Activated CD8-positive, alpha-beta memory T cell treated with anti-CD3 and anti-CD28 coated beads, Interleukin-2, amount 50 U/mL, for 1 hour (primary cell): ENCODE measurements around the gene KCNJ3.

Experiments used
- DNase-seq: peaks from one replicate; pipeline ENCODE4 v3.0.0-alpha.2; 2020; ENCODE audit errors: extremely low read depth

Gene KCNJ3

GRCh38 chr2:154698296-154698720, at the start of gene KCNJ3:
Gene KCNJ3, plus strand, starts transcription at chr2:154698695. Its CDS starts 81 bp downstream, at chr2:154698776.
- DNase-seq, result no peak

GRCh38 chr2:154655499-154655898, 43.0 kb upstream of the KCNJ3 start:
- no peak for DNase-seq

GRCh38 chr2:154658854-154659253, 39.6 kb upstream of the KCNJ3 start:
- no peak for DNase-seq

- DNase-seq, result no peak
Observed at GRCh38 chr2:154664248-154664647, 34.2 kb upstream of the KCNJ3 start.

- no peak for DNase-seq
Observed at GRCh38 chr2:154670083-154670482, 28.4 kb upstream of the KCNJ3 start.

- no peak for DNase-seq
Observed at GRCh38 chr2:154673694-154674093, 24.8 kb upstream of the KCNJ3 start.

- DNase-seq, result no peak
Observed at GRCh38 chr2:154677401-154677800, 21.1 kb upstream of the KCNJ3 start.

- DNase-seq, result no peak
Observed at GRCh38 chr2:154681741-154682140, 16.8 kb upstream of the KCNJ3 start.

GRCh38 chr2:154686162-154686561, 12.3 kb upstream of the KCNJ3 start:
- DNase-seq, result no peak

GRCh38 chr2:154688373-154688772, 10.1 kb upstream of the KCNJ3 start:
- DNase-seq, result no peak

- DNase-seq, result no peak
Observed at GRCh38 chr2:154689158-154689557, 9.3 kb upstream of the KCNJ3 start.

GRCh38 chr2:154692927-154693326, 5.6 kb upstream of the KCNJ3 start:
- no peak for DNase-seq

- no peak for DNase-seq
Observed at GRCh38 chr2:154693741-154694340, 4.7 kb upstream of the KCNJ3 start.

- no peak for DNase-seq
Observed at GRCh38 chr2:154694881-154695280, 3.6 kb upstream of the KCNJ3 start.

- DNase-seq, result no peak
Observed at GRCh38 chr2:154696369-154696768, 2.1 kb upstream of the KCNJ3 start.

- no peak for DNase-seq
Observed at GRCh38 chr2:154696810-154697417, 1.6 kb upstream of the KCNJ3 start.

GRCh38 chr2:154697418-154698252, 860 bp upstream of the KCNJ3 start:
- DNase-seq, result no peak

GRCh38 chr2:154698721-154699574, 453 bp downstream of the KCNJ3 start:
- DNase-seq, result no peak

- no peak for DNase-seq
Observed at GRCh38 chr2:154699575-154699930, 1.1 kb downstream of the KCNJ3 start.

GRCh38 chr2:154700136-154700535, 1.6 kb downstream of the KCNJ3 start:
- DNase-seq, result no peak

GRCh38 chr2:154704991-154705390, 6.5 kb downstream of the KCNJ3 start:
- no peak for DNase-seq

GRCh38 chr2:154706660-154707059, 8.2 kb downstream of the KCNJ3 start:
- DNase-seq, result no peak
